GM18520 (cell line): ENCODE data around the gene ATXN3L.

ENCODE experiments used
- ATAC-seq: cut with Tn5 transposase; IDR thresholded peaks from one replicate; pipeline ENCODE4 v1.9.1; 2021; ENCODE audit not compliant: unreplicated experiment

Gene ATXN3L

DNA sequence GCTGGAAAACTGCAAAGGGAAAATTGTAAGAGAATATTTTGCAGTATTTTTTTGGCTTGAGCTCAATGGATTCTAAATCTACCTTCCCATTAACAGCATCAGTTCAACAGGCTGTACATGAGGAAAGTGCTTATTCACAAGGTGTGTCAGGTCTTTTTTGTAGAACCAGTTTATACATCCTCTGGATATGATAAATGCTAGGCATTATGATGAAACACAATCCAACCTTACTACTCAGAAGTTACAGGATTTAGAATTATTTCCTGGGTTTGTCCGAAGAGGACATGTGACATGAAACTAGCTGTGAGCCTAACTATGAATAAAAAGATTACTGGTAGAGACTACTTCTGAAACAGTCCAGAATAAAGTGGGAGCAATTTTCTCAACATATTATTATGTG lies 49.5 kb downstream of the ATXN3L start:
- no peak for ATAC-seq

DNA sequence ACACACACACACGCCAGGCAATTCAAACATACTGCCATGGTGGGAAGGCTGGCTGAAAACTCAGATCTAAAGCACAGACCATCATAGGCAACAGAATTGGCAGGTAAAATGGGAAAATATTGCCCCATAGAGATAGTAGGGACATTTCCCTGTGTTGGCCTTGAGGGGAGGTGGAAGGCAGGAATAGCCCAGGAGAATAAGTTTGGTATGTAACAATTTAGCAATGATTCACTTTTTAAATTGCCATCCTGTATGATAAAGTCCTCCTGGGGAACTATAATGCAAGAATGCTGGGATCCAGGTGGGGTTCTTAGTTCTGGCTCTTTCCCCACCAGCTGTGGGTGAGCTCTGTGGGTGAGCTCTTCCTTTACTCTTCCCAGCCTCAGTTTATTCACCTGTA lies 51.0 kb downstream of the ATXN3L start:
- ATAC-seq: no peak
